HG03439 (cell line): ENCODE data around the gene METTL26.

Experiments
- ATAC-seq: cut with Tn5 transposase; IDR thresholded peaks from one replicate; pipeline ENCODE4 v1.9.1; 2021; ENCODE audit warnings: mild to moderate bottlenecking, moderate library complexity; ENCODE audit not compliant: unreplicated experiment

Gene METTL26

DNA sequence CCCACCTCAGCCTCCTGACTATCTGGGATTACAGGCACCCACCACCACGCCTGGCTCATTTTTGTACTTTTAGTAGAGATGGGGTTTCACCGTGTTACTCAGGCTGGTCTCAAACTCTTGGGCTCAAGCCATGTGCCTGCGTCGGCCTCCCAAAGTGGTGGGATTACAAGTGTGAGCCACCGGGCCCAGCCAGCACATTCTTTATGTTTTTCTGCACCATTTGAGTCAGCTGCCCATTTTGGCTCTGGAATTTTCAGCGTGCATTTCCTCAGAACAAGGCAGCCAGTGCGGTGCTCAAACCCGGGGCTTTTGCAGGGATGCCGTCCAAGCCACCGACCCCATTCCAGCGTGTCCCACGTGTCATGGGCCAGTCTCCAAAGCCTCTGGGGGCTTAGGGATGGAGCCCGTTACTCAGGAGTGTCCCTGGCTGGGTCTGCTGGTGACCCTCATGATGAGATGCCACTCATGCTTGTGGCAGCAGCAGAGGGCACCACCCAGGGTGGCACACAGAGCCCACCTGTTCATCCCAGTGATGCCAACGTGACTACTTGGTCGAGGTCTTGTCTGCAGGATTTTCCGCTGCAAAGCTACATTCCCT is 50.0 kb downstream of the METTL26 start:
- ATAC-seq, result no peak

DNA sequence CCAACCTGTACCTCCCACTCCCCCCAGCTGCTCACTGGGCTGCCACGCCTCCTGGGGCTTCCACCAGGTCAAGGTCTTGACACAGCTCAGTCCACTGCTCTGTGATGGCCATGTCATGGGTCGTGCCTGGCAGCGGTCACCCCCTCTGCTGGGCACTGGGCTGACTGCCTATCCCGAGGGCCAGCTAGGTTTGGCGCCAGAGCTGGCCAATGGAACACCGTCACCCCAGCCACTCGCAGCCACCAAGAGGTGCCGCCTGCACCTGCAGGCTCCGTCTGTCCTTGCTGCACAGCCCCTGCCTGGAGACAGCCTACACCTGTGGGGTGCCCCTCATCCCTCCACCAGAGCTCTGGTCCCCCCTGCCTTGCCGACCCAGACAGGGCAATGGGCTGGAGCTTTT is 50.8 kb downstream of the METTL26 start:
- no peak for ATAC-seq
